K562 (cell line): ENCODE results near the gene ARHGAP22. TPM values are rescaled to one million over a fixed set of nuclear protein-coding genes. Genes with fewer than 3 reads are reported as not detected.

Source experiments
- BCOR ChIP-seq: fragments of 450-650 bp; IDR thresholded peaks from 2 replicates; pipeline ENCODE4 v1.6.1; 2016
- CBX1 ChIP-seq: sonication (generic); IDR thresholded peaks from 2 replicates; pipeline ENCODE4 v1.6.1; 2016; ENCODE audit warnings: antibody characterized with exemption, low read depth, mild to moderate bottlenecking
- CREM ChIP-seq: IDR thresholded peaks from 2 replicates; pipeline ENCODE4 v1.6.1; 2014; ENCODE audit warnings: antibody characterized with exemption, low read depth
- CXXC5 ChIP-seq: fragments of 250-450 bp; sonication (Bioruptor Pico); IDR thresholded peaks from 2 replicates; pipeline ENCODE4 v1.8.0; 2022; ENCODE audit warnings: inconsistent platforms, mild to moderate bottlenecking, moderate library complexity
- HDGF ChIP-seq: fragments of 450-650 bp; IDR thresholded peaks from 2 replicates; pipeline ENCODE4 v1.6.1; 2016
- L3MBTL2 ChIP-seq: fragments of 450-650 bp; IDR thresholded peaks from 2 replicates; pipeline ENCODE4 v1.6.1; 2016; ENCODE audit warnings: mild to moderate bottlenecking, moderate library complexity
- MTA3 ChIP-seq: fragments of 450-650 bp; formaldehyde crosslinking; IDR thresholded peaks from 2 replicates; pipeline ENCODE4 v1.6.1; 2017; ENCODE audit warnings: mild to moderate bottlenecking, borderline replicate concordance
- MYNN ChIP-seq, 2 experiments: sonication (generic); formaldehyde crosslinking in 1 of 2; IDR thresholded peaks; 2 replicates each; pipeline versions ENCODE4 v1.5.0 to v1.6.1; 2016 to 2020; ENCODE audit warnings: antibody characterized with exemption in 1 of 2, missing genetic modification reagents in 1 of 2
- RAD21 ChIP-seq, 2 experiments: fragments of 250-450 bp in 1 of 2; fragments of 450-650 bp in 1 of 2; sonication (Bioruptor Pico) in 1 of 2; formaldehyde crosslinking in 1 of 2; IDR thresholded peaks in 1 of 2; conservative IDR thresholded peaks in 1 of 2; 2 replicates each; pipeline versions ENCODE4 v1.4.0 to v1.8.0; 2020 to 2022; ENCODE audit warnings: mild to moderate bottlenecking in 2 of 2, moderate library complexity in 1 of 2
- RBM25 ChIP-seq: fragments of 200-400 bp; formaldehyde crosslinking; IDR thresholded peaks from 2 replicates; pipeline ENCODE4 v1.6.1; 2018; ENCODE audit warnings: low read length, low read depth, moderate library complexity; ENCODE audit not compliant: severe bottlenecking
- RCOR1 ChIP-seq, 2 experiments: IDR thresholded peaks; 2 replicates each; pipeline ENCODE4 v1.6.1; 2012; ENCODE audit warnings: low read depth in 2 of 2, low read length in 2 of 2, borderline replicate concordance in 1 of 2, improper control_type of control experiment in 1 of 2
- SRSF3 ChIP-seq: fragments of 200-400 bp; formaldehyde crosslinking; IDR thresholded peaks from 2 replicates; pipeline ENCODE4 v1.6.1; 2016; ENCODE audit warnings: mild to moderate bottlenecking, low read length, moderate library complexity; ENCODE audit not compliant: insufficient read depth
- TAF15 ChIP-seq: fragments of 200-400 bp; formaldehyde crosslinking; IDR thresholded peaks from 2 replicates; pipeline ENCODE4 v1.6.1; 2017; ENCODE audit warnings: mild to moderate bottlenecking, low read depth, low read length, moderate library complexity
- polyA plus RNA-seq, 8 experiments: library from polyadenylated mRNA; depleted of rRNA in 4 of 8; stranded (reverse) in 5 of 8; unstranded in 3 of 8; fragments of >200 nt; fragmentation: Nextera tagmentation in 2 of 8; fragmentation: Illumina TruSeq in 1 of 8; extraction: Ambion mirVana in 2 of 8; extraction: Trizol in 1 of 8; gene quantifications; 2 replicates each; pipeline versions ENCODE4 v1.2.1 to v1.2.3, GENCODE V29; 2011 to 2014; ENCODE audit warnings: inconsistent platforms in 1 of 8, missing spikeins in 1 of 8
- total RNA-seq, 7 experiments: library from RNA; depleted of rRNA in 6 of 7; stranded (reverse); fragments of >200 nt in 6 of 7; fragmentation: Illumina TruSeq in 2 of 7; extraction: Trizol in 2 of 7; gene quantifications; 2 replicates each; pipeline versions ENCODE4 v1.2.1 to v1.2.3, GENCODE V29; 2011 to 2021; ENCODE audit warnings: low replicate concordance in 1 of 7
- TF ChIP-seq, protein P1 (sequence below), 3 experiments: IDR thresholded peaks in 2 of 3; conservative IDR thresholded peaks in 1 of 3; 2 replicates each; pipeline ENCODE4 v1.5.1; 2011 to 2012; ENCODE audit warnings: low read length in 3 of 3, mild to moderate bottlenecking in 3 of 3, control low read depth in 2 of 3, improper control_type of control experiment in 1 of 3, inconsistent platforms in 1 of 3, low read depth in 1 of 3, mixed read lengths in 1 of 3, moderate library complexity in 1 of 3; ENCODE audit not compliant: insufficient read depth in 2 of 3
- TF ChIP-seq, protein P2 (sequence below): fragments of 450-650 bp; formaldehyde crosslinking; IDR thresholded peaks from 2 replicates; pipeline ENCODE4 v1.4.0; 2020; ENCODE audit warnings: mild to moderate bottlenecking, moderate library complexity
- TF ChIP-seq, protein P3 (sequence below): fragments of 450-650 bp; IDR thresholded peaks from 2 replicates; pipeline ENCODE4 v1.6.1; 2017; ENCODE audit warnings: antibody characterized with exemption, mild to moderate bottlenecking
- TF ChIP-seq, protein P4 (sequence below): fragments of 250-450 bp; sonication (Bioruptor Pico); IDR thresholded peaks from 2 replicates; pipeline ENCODE4 v1.5.0; 2021
- TF ChIP-seq, protein P5 (sequence below): sonication (generic); formaldehyde crosslinking; IDR thresholded peaks from 2 replicates; pipeline ENCODE4 v1.9.0; 2022; ENCODE audit warnings: mild to moderate bottlenecking, missing genetic modification reagents

Gene ARHGAP22
- total and polyA plus RNA-seq, 9 of the 15 experiments (the other 6 are each of a cell fraction or from before 2014, with no cell fraction given) = 1.3 to 28.1 (median 12.7) TPM

DNA sequence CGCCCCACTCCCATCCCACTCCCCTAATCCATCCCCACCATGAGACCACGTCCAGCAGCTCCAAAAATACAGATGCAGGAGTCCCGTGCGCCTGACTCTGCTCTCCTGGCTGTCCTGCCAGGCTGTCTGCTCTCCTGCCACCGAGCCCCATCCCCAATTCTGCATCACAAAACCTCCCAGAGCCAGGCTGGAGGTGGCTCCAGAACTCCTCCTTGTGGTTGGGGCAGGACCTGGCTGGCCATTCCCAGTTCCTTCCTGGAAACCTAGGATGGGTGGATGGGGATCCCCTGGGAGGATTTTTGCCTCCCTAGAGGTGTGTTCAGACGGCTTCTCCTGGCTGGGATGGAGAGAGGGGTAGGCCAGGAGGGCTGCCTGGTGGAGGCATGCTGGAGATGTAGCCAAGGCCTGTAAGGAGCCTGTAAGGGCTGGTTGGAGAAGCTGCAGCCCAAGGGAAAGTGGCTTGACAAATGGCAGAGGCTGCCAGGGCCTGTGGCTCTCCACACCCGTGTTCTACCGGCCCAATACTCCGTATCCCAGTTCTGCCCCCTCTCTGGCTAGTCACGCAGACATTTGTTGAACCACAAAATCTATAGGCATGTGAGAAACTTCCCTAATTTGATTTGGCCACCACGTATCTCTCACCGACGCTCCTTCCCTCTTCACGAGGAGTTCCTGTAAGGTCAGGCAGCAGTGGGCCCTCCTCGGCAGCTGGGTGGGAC lies 99.3 kb downstream of the ARHGAP22 start (continued):
- TF ChIP-seq, protein P1, sequence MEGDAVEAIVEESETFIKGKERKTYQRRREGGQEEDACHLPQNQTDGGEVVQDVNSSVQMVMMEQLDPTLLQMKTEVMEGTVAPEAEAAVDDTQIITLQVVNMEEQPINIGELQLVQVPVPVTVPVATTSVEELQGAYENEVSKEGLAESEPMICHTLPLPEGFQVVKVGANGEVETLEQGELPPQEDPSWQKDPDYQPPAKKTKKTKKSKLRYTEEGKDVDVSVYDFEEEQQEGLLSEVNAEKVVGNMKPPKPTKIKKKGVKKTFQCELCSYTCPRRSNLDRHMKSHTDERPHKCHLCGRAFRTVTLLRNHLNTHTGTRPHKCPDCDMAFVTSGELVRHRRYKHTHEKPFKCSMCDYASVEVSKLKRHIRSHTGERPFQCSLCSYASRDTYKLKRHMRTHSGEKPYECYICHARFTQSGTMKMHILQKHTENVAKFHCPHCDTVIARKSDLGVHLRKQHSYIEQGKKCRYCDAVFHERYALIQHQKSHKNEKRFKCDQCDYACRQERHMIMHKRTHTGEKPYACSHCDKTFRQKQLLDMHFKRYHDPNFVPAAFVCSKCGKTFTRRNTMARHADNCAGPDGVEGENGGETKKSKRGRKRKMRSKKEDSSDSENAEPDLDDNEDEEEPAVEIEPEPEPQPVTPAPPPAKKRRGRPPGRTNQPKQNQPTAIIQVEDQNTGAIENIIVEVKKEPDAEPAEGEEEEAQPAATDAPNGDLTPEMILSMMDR (IDR thresholded peaks at IDR 0.05 in 2 of 3, conservative IDR thresholded peaks at IDR 0.05 in 1 of 3; ENCODE audit: insufficient read depth in 2 of 3, low read depth in 1 of 3, low read length in 3 of 3) = peak; percentile 50 to 73 (median 70)
- TF ChIP-seq HDGF (0 out of 2 replicates have a peak, but pooled peaks have one; percentile 34), BCOR (peak; percentile 79), RBM25 (peak; percentile 77), CXXC5 (CRISPR knock-in tag) (0 out of 2 replicates have a peak, but pooled peaks have one; percentile 45), CBX1 (peak; percentile 66; the same call in 1 of the 2 replicates), CREM (0 out of 2 replicates have a peak, but pooled peaks have one; percentile 14), MYNN (IDR thresholded peaks at IDR 0.05) (0 out of 2 replicates have a peak, but pooled peaks have one; percentile 38), MYNN (CRISPR knock-in tag; IDR thresholded peaks at IDR 0.05) (no peak), RAD21 (CRISPR knock-in tag; conservative IDR thresholded peaks at IDR 0.05 in 1 of 2, IDR thresholded peaks at IDR 0.05 in 1 of 2) (peak; percentile 75 to 96), L3MBTL2 (peak; percentile 13; the same call in 1 of the 2 replicates), SRSF3 (no peak), MTA3 (peak; percentile 37; the same call in 1 of the 2 replicates), TAF15 (no peak), RCOR1 (IDR thresholded peaks at IDR 0.05; ENCODE audit: borderline replicate concordance in 1 of 2, low read depth in 2 of 2, low read length in 2 of 2) (peak in 1 of 2 experiments; percentile 35; a peak in 1 of 4 replicates)
- TF ChIP-seq, protein P2, sequence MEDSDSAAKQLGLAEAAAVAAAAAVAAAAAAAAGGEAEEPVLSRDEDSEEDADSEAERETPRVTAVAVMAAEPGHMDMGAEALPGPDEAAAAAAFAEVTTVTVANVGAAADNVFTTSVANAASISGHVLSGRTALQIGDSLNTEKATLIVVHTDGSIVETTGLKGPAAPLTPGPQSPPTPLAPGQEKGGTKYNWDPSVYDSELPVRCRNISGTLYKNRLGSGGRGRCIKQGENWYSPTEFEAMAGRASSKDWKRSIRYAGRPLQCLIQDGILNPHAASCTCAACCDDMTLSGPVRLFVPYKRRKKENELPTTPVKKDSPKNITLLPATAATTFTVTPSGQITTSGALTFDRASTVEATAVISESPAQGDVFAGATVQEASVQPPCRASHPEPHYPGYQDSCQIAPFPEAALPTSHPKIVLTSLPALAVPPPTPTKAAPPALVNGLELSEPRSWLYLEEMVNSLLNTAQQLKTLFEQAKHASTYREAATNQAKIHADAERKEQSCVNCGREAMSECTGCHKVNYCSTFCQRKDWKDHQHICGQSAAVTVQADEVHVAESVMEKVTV (CRISPR knock-in tag) = peak; percentile 86
- TF ChIP-seq, protein P3, sequence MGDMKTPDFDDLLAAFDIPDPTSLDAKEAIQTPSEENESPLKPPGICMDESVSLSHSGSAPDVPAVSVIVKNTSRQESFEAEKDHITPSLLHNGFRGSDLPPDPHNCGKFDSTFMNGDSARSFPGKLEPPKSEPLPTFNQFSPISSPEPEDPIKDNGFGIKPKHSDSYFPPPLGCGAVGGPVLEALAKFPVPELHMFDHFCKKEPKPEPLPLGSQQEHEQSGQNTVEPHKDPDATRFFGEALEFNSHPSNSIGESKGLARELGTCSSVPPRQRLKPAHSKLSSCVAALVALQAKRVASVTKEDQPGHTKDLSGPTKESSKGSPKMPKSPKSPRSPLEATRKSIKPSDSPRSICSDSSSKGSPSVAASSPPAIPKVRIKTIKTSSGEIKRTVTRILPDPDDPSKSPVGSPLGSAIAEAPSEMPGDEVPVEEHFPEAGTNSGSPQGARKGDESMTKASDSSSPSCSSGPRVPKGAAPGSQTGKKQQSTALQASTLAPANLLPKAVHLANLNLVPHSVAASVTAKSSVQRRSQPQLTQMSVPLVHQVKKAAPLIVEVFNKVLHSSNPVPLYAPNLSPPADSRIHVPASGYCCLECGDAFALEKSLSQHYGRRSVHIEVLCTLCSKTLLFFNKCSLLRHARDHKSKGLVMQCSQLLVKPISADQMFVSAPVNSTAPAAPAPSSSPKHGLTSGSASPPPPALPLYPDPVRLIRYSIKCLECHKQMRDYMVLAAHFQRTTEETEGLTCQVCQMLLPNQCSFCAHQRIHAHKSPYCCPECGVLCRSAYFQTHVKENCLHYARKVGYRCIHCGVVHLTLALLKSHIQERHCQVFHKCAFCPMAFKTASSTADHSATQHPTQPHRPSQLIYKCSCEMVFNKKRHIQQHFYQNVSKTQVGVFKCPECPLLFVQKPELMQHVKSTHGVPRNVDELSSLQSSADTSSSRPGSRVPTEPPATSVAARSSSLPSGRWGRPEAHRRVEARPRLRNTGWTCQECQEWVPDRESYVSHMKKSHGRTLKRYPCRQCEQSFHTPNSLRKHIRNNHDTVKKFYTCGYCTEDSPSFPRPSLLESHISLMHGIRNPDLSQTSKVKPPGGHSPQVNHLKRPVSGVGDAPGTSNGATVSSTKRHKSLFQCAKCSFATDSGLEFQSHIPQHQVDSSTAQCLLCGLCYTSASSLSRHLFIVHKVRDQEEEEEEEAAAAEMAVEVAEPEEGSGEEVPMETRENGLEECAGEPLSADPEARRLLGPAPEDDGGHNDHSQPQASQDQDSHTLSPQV = peak; percentile 51; the same call in 1 of the 2 replicates
- TF ChIP-seq, protein P4, sequence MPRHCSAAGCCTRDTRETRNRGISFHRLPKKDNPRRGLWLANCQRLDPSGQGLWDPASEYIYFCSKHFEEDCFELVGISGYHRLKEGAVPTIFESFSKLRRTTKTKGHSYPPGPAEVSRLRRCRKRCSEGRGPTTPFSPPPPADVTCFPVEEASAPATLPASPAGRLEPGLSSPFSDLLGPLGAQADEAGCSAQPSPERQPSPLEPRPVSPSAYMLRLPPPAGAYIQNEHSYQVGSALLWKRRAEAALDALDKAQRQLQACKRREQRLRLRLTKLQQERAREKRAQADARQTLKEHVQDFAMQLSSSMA (CRISPR knock-in tag) = no peak
- TF ChIP-seq, protein P5, sequence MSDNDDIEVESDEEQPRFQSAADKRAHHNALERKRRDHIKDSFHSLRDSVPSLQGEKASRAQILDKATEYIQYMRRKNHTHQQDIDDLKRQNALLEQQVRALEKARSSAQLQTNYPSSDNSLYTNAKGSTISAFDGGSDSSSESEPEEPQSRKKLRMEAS (CRISPR knock-in tag) = peak; percentile 56
